DOHH2 (cell line): Measurements from ENCODE around the gene RAB26.
"Not testable (repeated sequence)": the region's sequence is repeated elsewhere in the genome, so short reads cannot be mapped to it uniquely, and the experiment has no call there.

ENCODE experiments used
- EZH2phosphoT487 ChIP-seq: fragments of 200-600 bp; sonication (generic); IDR thresholded peaks from 2 replicates; pipeline ENCODE4 v1.6.1; 2017; ENCODE audit warnings: borderline replicate concordance, mild to moderate bottlenecking, antibody characterized with exemption, low read length, moderate library complexity, mixed read lengths
- TF ChIP-seq, protein P1 (sequence below): fragments of 200-600 bp; sonication (generic); IDR thresholded peaks from one replicate; pipeline ENCODE4 v1.5.1; 2014; ENCODE audit warnings: antibody characterized with exemption, mild to moderate bottlenecking, low read depth, low read length; ENCODE audit not compliant: poor library complexity, severe bottlenecking

DNA sequence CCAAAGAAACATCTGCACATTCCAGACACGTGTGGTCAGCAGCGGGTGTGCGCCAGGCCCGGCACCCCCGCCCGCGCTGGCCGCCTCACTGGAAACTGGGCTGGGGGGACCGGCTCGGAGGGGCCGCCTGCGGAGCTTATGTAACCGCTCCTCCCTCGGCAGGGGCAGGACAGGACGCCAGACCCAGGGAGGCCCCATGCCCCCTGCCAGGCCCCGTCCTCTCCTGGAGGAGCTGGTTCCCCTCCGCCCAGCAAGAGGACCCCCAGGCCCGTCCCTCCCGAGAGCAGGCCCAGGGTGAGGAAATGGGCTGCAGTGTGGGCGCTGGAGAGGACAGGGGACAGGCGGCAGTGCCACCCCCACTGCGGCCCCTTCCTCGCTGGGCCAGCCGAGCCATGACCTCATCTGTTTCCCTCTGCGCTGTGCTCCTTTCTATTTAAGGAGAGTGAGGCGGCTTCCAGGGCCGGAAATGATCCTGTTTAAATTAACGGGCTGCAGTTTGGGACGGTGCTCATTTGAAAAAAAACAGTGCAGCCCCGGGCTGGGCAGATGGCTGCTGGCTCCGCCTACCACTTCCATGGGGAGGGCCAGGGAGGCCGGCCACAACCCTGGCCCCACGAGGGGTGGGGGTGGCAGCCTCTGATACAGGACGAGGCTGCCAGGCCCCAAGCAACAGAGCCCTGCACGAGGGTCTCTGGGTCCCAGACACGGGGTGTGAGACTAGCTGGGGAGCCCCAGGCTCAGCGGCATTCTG is 23.6 kb upstream of the RAB26 start:
- TF ChIP-seq, protein P1, sequence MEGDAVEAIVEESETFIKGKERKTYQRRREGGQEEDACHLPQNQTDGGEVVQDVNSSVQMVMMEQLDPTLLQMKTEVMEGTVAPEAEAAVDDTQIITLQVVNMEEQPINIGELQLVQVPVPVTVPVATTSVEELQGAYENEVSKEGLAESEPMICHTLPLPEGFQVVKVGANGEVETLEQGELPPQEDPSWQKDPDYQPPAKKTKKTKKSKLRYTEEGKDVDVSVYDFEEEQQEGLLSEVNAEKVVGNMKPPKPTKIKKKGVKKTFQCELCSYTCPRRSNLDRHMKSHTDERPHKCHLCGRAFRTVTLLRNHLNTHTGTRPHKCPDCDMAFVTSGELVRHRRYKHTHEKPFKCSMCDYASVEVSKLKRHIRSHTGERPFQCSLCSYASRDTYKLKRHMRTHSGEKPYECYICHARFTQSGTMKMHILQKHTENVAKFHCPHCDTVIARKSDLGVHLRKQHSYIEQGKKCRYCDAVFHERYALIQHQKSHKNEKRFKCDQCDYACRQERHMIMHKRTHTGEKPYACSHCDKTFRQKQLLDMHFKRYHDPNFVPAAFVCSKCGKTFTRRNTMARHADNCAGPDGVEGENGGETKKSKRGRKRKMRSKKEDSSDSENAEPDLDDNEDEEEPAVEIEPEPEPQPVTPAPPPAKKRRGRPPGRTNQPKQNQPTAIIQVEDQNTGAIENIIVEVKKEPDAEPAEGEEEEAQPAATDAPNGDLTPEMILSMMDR, result not testable (repeated sequence)
- not testable (repeated sequence) for TF ChIP-seq EZH2phosphoT487
